SK-N-SH (cell line): Measurements from ENCODE around the gene PDK2. TPM values are rescaled to one million over a fixed set of nuclear protein-coding genes. Genes with fewer than 3 reads are reported as not detected.

Experiments used
- CTCF ChIA-PET: fragments of 300-600, 350-600 bp; formaldehyde crosslinking; extraction: SDS; loops from one replicate; lab custom pipeline; 2021; lab: Yijun Ruan, JAX
- POLR2A ChIA-PET: fragments of 350-600 bp; sonication (Branson Sonifier 250); formaldehyde crosslinking; extraction: SDS; loops from one replicate; lab custom pipeline; 2020; ENCODE audit warnings: antibody characterized with exemption, inconsistent platforms; lab: Yijun Ruan, JAX
- DNase-seq: peaks from one replicate; pipeline ENCODE4 v3.0.0; 2012
- H2AFZ ChIP-seq: fragments of 200-600 bp; sonication (generic); 2 replicates; pipeline ENCODE4 v1.8.1; 2016; ENCODE audit warnings: antibody characterized with exemption, mild to moderate bottlenecking, low read depth
- H3F3A ChIP-seq: fragments of 200-600 bp; sonication (generic); replicated peaks from 2 replicates; pipeline ENCODE3; 2016; ENCODE audit warnings: antibody characterized with exemption, mild to moderate bottlenecking; ENCODE audit not compliant: insufficient read depth
- H3K27ac ChIP-seq, 2 experiments: fragments of 200-500 bp in 1 of 2; fragments of 200-600 bp in 1 of 2; sonication (Bioruptor generic) in 1 of 2; sonication (generic), shearing (Covaris generic) in 1 of 2; 2 replicates each; pipeline versions ENCODE4 v1.5.1 to v1.6.1; 2014 to 2016; ENCODE audit warnings: low read depth in 2 of 2, inconsistent platforms in 1 of 2, low read length in 1 of 2, mild to moderate bottlenecking in 1 of 2, mixed read lengths in 1 of 2
- H3K27me3 ChIP-seq: fragments of 200-600 bp; sonication (generic), shearing (Covaris generic); 2 replicates; pipeline ENCODE4 v1.6.1; 2016; ENCODE audit warnings: mixed run types; ENCODE audit not compliant: insufficient read depth
- H3K36me3 ChIP-seq, 2 experiments: fragments of 200-500 bp in 1 of 2; fragments of 200-600 bp in 1 of 2; sonication (Bioruptor generic) in 1 of 2; sonication (generic) in 1 of 2; replicated peaks in 1 of 2; 2 replicates each; pipeline versions ENCODE3 to v1.5.1; 2014 to 2016; ENCODE audit warnings: low read length in 1 of 2, mild to moderate bottlenecking in 1 of 2; ENCODE audit not compliant: insufficient read depth in 2 of 2, control insufficient read depth in 1 of 2
- H3K4me1 ChIP-seq, 2 experiments: fragments of 200-500 bp in 1 of 2; fragments of 200-600 bp in 1 of 2; sonication (Bioruptor generic) in 1 of 2; sonication (generic), shearing (Covaris generic) in 1 of 2; 2 replicates each; pipeline versions ENCODE4 v1.5.1 to v1.6.1; 2014 to 2016; ENCODE audit warnings: low read depth in 1 of 2, low read length in 1 of 2, mixed run types in 1 of 2; ENCODE audit not compliant: insufficient read depth in 2 of 2, control insufficient read depth in 1 of 2
- H3K4me2 ChIP-seq: fragments of 200-600 bp; sonication (generic), shearing (Covaris generic); 2 replicates; pipeline ENCODE4 v1.6.1; 2017; ENCODE audit warnings: mixed run types
- H3K4me3 ChIP-seq, 2 experiments: fragments of 200-500 bp in 1 of 2; fragments of 200-600 bp in 1 of 2; sonication (Bioruptor generic) in 1 of 2; sonication (generic), shearing (Covaris generic) in 1 of 2; 2 replicates each; pipeline versions ENCODE4 v1.5.1 to v1.8.1; 2014 to 2016; ENCODE audit warnings: low read depth in 2 of 2, inconsistent platforms in 1 of 2, low read length in 1 of 2, mild to moderate bottlenecking in 1 of 2, mixed read lengths in 1 of 2, moderate library complexity in 1 of 2
- H3K79me2 ChIP-seq: fragments of 200-600 bp; sonication (generic); 2 replicates; pipeline ENCODE4 v1.8.1; 2017; ENCODE audit warnings: mild to moderate bottlenecking; ENCODE audit not compliant: insufficient read depth
- H3K9ac ChIP-seq: fragments of 200-600 bp; sonication (generic); 2 replicates; pipeline ENCODE4 v1.6.1; 2017; ENCODE audit warnings: mixed run types
- H3K9me2 ChIP-seq: fragments of 200-600 bp; sonication (generic); 2 replicates; pipeline ENCODE4 v1.6.1; 2017; ENCODE audit warnings: mixed run types
- H3K9me3 ChIP-seq: fragments of 200-600 bp; sonication (generic); 2 replicates; pipeline ENCODE4 v1.6.1; 2017; ENCODE audit warnings: mixed run types, mild to moderate bottlenecking, moderate library complexity
- H4K20me1 ChIP-seq: fragments of 200-600 bp; sonication (generic); 2 replicates; pipeline ENCODE4 v1.6.1; 2017; ENCODE audit warnings: mild to moderate bottlenecking, mixed run types; ENCODE audit not compliant: insufficient read depth
- FOXM1 ChIP-seq: IDR thresholded peaks from 2 replicates; pipeline ENCODE4 v1.4.0; 2012; ENCODE audit warnings: low read depth, mild to moderate bottlenecking
- MAX ChIP-seq: IDR thresholded peaks from 2 replicates; pipeline ENCODE4 v1.4.0; 2012; ENCODE audit warnings: low read depth
- NFIC ChIP-seq: IDR thresholded peaks from 2 replicates; pipeline ENCODE4 v1.4.0; 2012; ENCODE audit warnings: borderline replicate concordance
- RAD21 ChIP-seq: IDR thresholded peaks from 2 replicates; pipeline ENCODE4 v1.6.1; 2012; ENCODE audit warnings: mild to moderate bottlenecking, low read length
- SIN3A ChIP-seq: IDR thresholded peaks from 2 replicates; pipeline ENCODE4 v1.6.1; 2012; ENCODE audit warnings: low read depth, mild to moderate bottlenecking, low read length, moderate library complexity, borderline replicate concordance
- SMC3 ChIP-seq: IDR thresholded peaks from 2 replicates; pipeline ENCODE4 v1.6.1; 2012; ENCODE audit warnings: low read depth, low read length, improper control_type of control experiment
- TEAD4 ChIP-seq: IDR thresholded peaks from 2 replicates; pipeline ENCODE4 v1.4.0; 2012; ENCODE audit warnings: mild to moderate bottlenecking, borderline replicate concordance; ENCODE audit not compliant: insufficient read depth
- YY1 ChIP-seq: IDR thresholded peaks from 2 replicates; pipeline ENCODE4 v1.4.0; 2012; ENCODE audit warnings: low read depth, mild to moderate bottlenecking
- ZBTB33 ChIP-seq: IDR thresholded peaks from 2 replicates; pipeline ENCODE4 v1.4.0; 2012; ENCODE audit warnings: low read depth, borderline replicate concordance
- WGBS: methylation state at CpG from one replicate; pipeline ENCODE4 v1.1.6; 2017; ENCODE audit warnings: low lambda C conversion rate; 5-methylcytosine and 5-hydroxymethylcytosine counted together
- polyA plus RNA-seq, 3 experiments: library from polyadenylated mRNA; depleted of rRNA; stranded (reverse); fragments of >200 nt; gene quantifications; 2 replicates each; pipeline ENCODE4 v1.2.3, GENCODE V29; 2012
- TF ChIP-seq, protein P1 (sequence below): IDR thresholded peaks from 2 replicates; pipeline ENCODE4 v1.6.1; 2012; ENCODE audit warnings: mild to moderate bottlenecking, low read depth, low read length, moderate library complexity
- TF ChIP-seq, protein P2 (sequence below): fragments of 150-350 bp; IDR thresholded peaks from 2 replicates; pipeline ENCODE4 v1.6.1; 2016; ENCODE audit warnings: mild to moderate bottlenecking, low read depth, low read length

Gene PDK2
- polyA plus RNA-seq, 1 of the 3 experiments (the other 2 are of a cell fraction): 124 TPM

- ChIA-PET CTCF (interaction anchor here (0.8 to 9.0 kb wide), 25 partner anchors 9 to 240 kb away, joined by 3 to 126 read pairs (median 6); partner anchors contain the start of genes DLX3 and PDK2), POLR2A (interaction anchor here (1.1 to 1.6 kb wide), 3 partner anchors 18 to 122 kb away, joined by 3 read pairs; no protein-coding TSS in a partner anchor)
- Histone ChIP-seq H3K9me3 (no peaks in the 10 kb centered on the region), H3K4me2 (peak overlapping the region; percentile 96), H3K4me1 (peaks cover 61 to 67% of the 10 kb centered on the region in 2 experiments), H3K27me3 (no peaks in the 10 kb centered on the region), H4K20me1 (no peaks in the 10 kb centered on the region), H3K27ac (peak overlapping the region; percentile 90 to 100), H3K9ac (peak overlapping the region; percentile 98), H3K79me2 (peaks cover 97% of the 10 kb centered on the region), H2AFZ (no peak overlapping the region), H3K4me3 (peak overlapping the region; percentile 90 to 91), H3K36me3 (peaks cover 0 to 37% of the 10 kb centered on the region in 2 experiments), H3K9me2 (no peaks in the 10 kb centered on the region), H3F3A (peaks cover 87% of the 10 kb centered on the region)
- TF ChIP-seq, protein P1, sequence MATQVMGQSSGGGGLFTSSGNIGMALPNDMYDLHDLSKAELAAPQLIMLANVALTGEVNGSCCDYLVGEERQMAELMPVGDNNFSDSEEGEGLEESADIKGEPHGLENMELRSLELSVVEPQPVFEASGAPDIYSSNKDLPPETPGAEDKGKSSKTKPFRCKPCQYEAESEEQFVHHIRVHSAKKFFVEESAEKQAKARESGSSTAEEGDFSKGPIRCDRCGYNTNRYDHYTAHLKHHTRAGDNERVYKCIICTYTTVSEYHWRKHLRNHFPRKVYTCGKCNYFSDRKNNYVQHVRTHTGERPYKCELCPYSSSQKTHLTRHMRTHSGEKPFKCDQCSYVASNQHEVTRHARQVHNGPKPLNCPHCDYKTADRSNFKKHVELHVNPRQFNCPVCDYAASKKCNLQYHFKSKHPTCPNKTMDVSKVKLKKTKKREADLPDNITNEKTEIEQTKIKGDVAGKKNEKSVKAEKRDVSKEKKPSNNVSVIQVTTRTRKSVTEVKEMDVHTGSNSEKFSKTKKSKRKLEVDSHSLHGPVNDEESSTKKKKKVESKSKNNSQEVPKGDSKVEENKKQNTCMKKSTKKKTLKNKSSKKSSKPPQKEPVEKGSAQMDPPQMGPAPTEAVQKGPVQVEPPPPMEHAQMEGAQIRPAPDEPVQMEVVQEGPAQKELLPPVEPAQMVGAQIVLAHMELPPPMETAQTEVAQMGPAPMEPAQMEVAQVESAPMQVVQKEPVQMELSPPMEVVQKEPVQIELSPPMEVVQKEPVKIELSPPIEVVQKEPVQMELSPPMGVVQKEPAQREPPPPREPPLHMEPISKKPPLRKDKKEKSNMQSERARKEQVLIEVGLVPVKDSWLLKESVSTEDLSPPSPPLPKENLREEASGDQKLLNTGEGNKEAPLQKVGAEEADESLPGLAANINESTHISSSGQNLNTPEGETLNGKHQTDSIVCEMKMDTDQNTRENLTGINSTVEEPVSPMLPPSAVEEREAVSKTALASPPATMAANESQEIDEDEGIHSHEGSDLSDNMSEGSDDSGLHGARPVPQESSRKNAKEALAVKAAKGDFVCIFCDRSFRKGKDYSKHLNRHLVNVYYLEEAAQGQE: peak; percentile 73
- no peak for TF ChIP-seq RAD21
- 29% methylated on average over 15 of the region's 15 CpGs for WGBS
- DNase-seq: no peak
These were observed 38.2 kb upstream of the PDK2 start for GRCh38 chr17:50056961-50057330.

GRCh38 chr17:50057521-50057991 is 37.6 kb upstream of the PDK2 start:
- CTCF ChIA-PET: interaction anchor here (1.6 to 9.0 kb wide), 12 partner anchors 9 to 239 kb away, joined by 4 to 126 read pairs (median 19); partner anchors contain the start of genes DLX3 and PDK2
- TF ChIP-seq MAX (no peak), SIN3A (no peak), TEAD4 (no peak), ZBTB33 (no peak), FOXM1 (no peak), YY1 (no peak), SMC3 (no peak), NFIC (no peak; the same call in 1 of the 2 replicates)
- TF ChIP-seq, protein P2, sequence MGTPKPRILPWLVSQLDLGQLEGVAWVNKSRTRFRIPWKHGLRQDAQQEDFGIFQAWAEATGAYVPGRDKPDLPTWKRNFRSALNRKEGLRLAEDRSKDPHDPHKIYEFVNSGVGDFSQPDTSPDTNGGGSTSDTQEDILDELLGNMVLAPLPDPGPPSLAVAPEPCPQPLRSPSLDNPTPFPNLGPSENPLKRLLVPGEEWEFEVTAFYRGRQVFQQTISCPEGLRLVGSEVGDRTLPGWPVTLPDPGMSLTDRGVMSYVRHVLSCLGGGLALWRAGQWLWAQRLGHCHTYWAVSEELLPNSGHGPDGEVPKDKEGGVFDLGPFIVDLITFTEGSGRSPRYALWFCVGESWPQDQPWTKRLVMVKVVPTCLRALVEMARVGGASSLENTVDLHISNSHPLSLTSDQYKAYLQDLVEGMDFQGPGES: no peak
- Histone ChIP-seq H2AFZ (no peak overlapping the region), H3K27ac (peak overlapping the region; percentile 90 to 100; a peak in 3 of 4 replicates), H3F3A (peaks cover 85% of the 10 kb centered on the region), H3K27me3 (no peaks in the 10 kb centered on the region), H3K36me3 (peaks cover 0 to 33% of the 10 kb centered on the region in 2 experiments), H4K20me1 (no peaks in the 10 kb centered on the region), H3K4me1 (peaks cover 57 to 67% of the 10 kb centered on the region in 2 experiments), H3K79me2 (peaks cover 96% of the 10 kb centered on the region), H3K9me3 (no peaks in the 10 kb centered on the region), H3K9me2 (no peaks in the 10 kb centered on the region), H3K4me2 (peak overlapping the region; percentile 96), H3K9ac (peak overlapping the region; percentile 98), H3K4me3 (peak overlapping the region; percentile 90 to 91)
- DNase-seq: no peak
- 63% methylated on average over 9 of the region's 9 CpGs for WGBS
- POLR2A ChIA-PET: interaction anchor here (1.1 to 1.6 kb wide), 2 partner anchors 37 to 121 kb away, joined by 3 read pairs; no protein-coding TSS in a partner anchor
